NCI-H524 treated with DMSO at 0.1 percent for 48 hours (cell line): Measurements from ENCODE around the gene CELF2.
"Not testable (repeated sequence)": the region's sequence is repeated elsewhere in the genome, so short reads cannot be mapped to it uniquely, and the experiment has no call there.

Experiments used
- DNase-seq: peaks from one replicate; lab custom pipeline; 2025; lab: John Stamatoyannopoulos, UW

Gene CELF2

GRCh38 chr10:11330383-11331045, 312.8 kb downstream of the CELF2 start:
- no peak for DNase-seq

GRCh38 chr10:11331046-11331577, 313.4 kb downstream of the CELF2 start:
- no peak for DNase-seq

GRCh38 chr10:11331726-11332125, 314.1 kb downstream of the CELF2 start:
- DNase-seq = no peak

- no peak for DNase-seq
Observed at GRCh38 chr10:11332846-11333245, 315.2 kb downstream of the CELF2 start.

- no peak for DNase-seq
Observed at GRCh38 chr10:11334436-11334835, 316.8 kb downstream of the CELF2 start.

- DNase-seq = no peak
Observed at GRCh38 chr10:11335167-11335652, 317.5 kb downstream of the CELF2 start.

- no peak for DNase-seq
Observed at GRCh38 chr10:11335881-11336430, 318.3 kb downstream of the CELF2 start.

GRCh38 chr10:11336722-11337162, 319.1 kb downstream of the CELF2 start:
- DNase-seq = no peak

GRCh38 chr10:11337516-11337915, 319.8 kb downstream of the CELF2 start:
- DNase-seq = no peak

- no peak for DNase-seq
Observed at GRCh38 chr10:11338160-11338844, 320.6 kb downstream of the CELF2 start.

GRCh38 chr10:11339013-11339412, 321.3 kb downstream of the CELF2 start:
- DNase-seq = no peak

GRCh38 chr10:11339660-11340059, 322.0 kb downstream of the CELF2 start:
- no peak for DNase-seq

GRCh38 chr10:11341283-11341960, 323.8 kb downstream of the CELF2 start:
- DNase-seq = no peak

- no peak for DNase-seq
Observed at GRCh38 chr10:11344081-11344480, 326.4 kb downstream of the CELF2 start.

GRCh38 chr10:11344550-11344949, 326.9 kb downstream of the CELF2 start:
- no peak for DNase-seq

GRCh38 chr10:11345224-11346054, 327.8 kb downstream of the CELF2 start:
- DNase-seq = no peak

- not testable (repeated sequence) for DNase-seq
Observed at GRCh38 chr10:11347580-11347979, 329.9 kb downstream of the CELF2 start.

- no peak for DNase-seq
Observed at GRCh38 chr10:11351801-11352200, 334.1 kb downstream of the CELF2 start.

- DNase-seq = no peak
Observed at GRCh38 chr10:11353006-11353896, 335.6 kb downstream of the CELF2 start.

GRCh38 chr10:11354823-11355222, 337.2 kb downstream of the CELF2 start:
- no peak for DNase-seq
